ENCODE measurements around the gene ZBTB7A.

ZBTB7A gene

GRCh38 chr19:4038661-4039423, 27.9 kb downstream of the ZBTB7A start:
- no peak for DNase-seq (ENCODE audit: extremely low read depth in 1 of 2, low read depth in 1 of 2)

- no peak for DNase-seq (ENCODE audit: extremely low read depth in 1 of 2, low read depth in 1 of 2)
Measured at GRCh38 chr19:4038057-4038456, 28.6 kb downstream of the ZBTB7A start.

GRCh38 chr19:4037301-4037949, 29.3 kb downstream of the ZBTB7A start:
- DNase-seq (ENCODE audit: extremely low read depth in 1 of 2, low read depth in 1 of 2), result no peak

GRCh38 chr19:4036576-4037300, 30.0 kb downstream of the ZBTB7A start:
- no peak for DNase-seq (ENCODE audit: extremely low read depth in 1 of 2, low read depth in 1 of 2)

GRCh38 chr19:4035582-4035981, 31.1 kb downstream of the ZBTB7A start:
- no peak for DNase-seq (ENCODE audit: extremely low read depth in 1 of 2, low read depth in 1 of 2)

- no peak for DNase-seq (ENCODE audit: extremely low read depth in 1 of 2, low read depth in 1 of 2)
Measured at GRCh38 chr19:4035018-4035566, 31.6 kb downstream of the ZBTB7A start.

GRCh38 chr19:4034048-4035017, 32.4 kb downstream of the ZBTB7A start:
- DNase-seq (ENCODE audit: extremely low read depth in 1 of 2, low read depth in 1 of 2), result no peak

GRCh38 chr19:4033028-4033956, 33.4 kb downstream of the ZBTB7A start:
- no peak for DNase-seq (ENCODE audit: extremely low read depth in 1 of 2, low read depth in 1 of 2)

GRCh38 chr19:4032436-4032835, 34.3 kb downstream of the ZBTB7A start:
- no peak for DNase-seq (ENCODE audit: extremely low read depth in 1 of 2, low read depth in 1 of 2)

- no peak for DNase-seq (ENCODE audit: extremely low read depth in 1 of 2, low read depth in 1 of 2)
Measured at GRCh38 chr19:4031420-4031819, 35.3 kb downstream of the ZBTB7A start.

GRCh38 chr19:4030981-4031380, 35.7 kb downstream of the ZBTB7A start:
- DNase-seq (ENCODE audit: extremely low read depth in 1 of 2, low read depth in 1 of 2), result no peak

GRCh38 chr19:4030552-4030951, 36.1 kb downstream of the ZBTB7A start:
- no peak for DNase-seq (ENCODE audit: extremely low read depth in 1 of 2, low read depth in 1 of 2)

GRCh38 chr19:4029247-4029614, 37.5 kb downstream of the ZBTB7A start:
- DNase-seq (ENCODE audit: extremely low read depth in 1 of 2, low read depth in 1 of 2), result no peak

- no peak for DNase-seq (ENCODE audit: extremely low read depth in 1 of 2, low read depth in 1 of 2)
Measured at GRCh38 chr19:4028334-4029246, 38.1 kb downstream of the ZBTB7A start.

GRCh38 chr19:4027146-4027545, 39.6 kb downstream of the ZBTB7A start:
- no peak for DNase-seq (ENCODE audit: extremely low read depth in 1 of 2, low read depth in 1 of 2)

GRCh38 chr19:4025317-4025716, 41.4 kb downstream of the ZBTB7A start:
- DNase-seq (ENCODE audit: extremely low read depth in 1 of 2, low read depth in 1 of 2), result no peak

GRCh38 chr19:4023600-4024398, 42.9 kb downstream of the ZBTB7A start:
- no peak for DNase-seq (ENCODE audit: extremely low read depth in 1 of 2, low read depth in 1 of 2)

- no peak for DNase-seq (ENCODE audit: extremely low read depth in 1 of 2, low read depth in 1 of 2)
Measured at GRCh38 chr19:4019578-4019977, 47.1 kb downstream of the ZBTB7A start.
